HG02571 (cell line): ENCODE results near the gene CCDC110.
"Not testable (repeated sequence)": the region's sequence is repeated elsewhere in the genome, so short reads cannot be mapped to it uniquely, and the experiment has no call there.

Experiments
- ATAC-seq: cut with Tn5 transposase; IDR thresholded peaks from one replicate; pipeline ENCODE4 v1.9.1; 2021; ENCODE audit warnings: mild to moderate bottlenecking, moderate library complexity; ENCODE audit not compliant: unreplicated experiment

CCDC110 gene

DNA sequence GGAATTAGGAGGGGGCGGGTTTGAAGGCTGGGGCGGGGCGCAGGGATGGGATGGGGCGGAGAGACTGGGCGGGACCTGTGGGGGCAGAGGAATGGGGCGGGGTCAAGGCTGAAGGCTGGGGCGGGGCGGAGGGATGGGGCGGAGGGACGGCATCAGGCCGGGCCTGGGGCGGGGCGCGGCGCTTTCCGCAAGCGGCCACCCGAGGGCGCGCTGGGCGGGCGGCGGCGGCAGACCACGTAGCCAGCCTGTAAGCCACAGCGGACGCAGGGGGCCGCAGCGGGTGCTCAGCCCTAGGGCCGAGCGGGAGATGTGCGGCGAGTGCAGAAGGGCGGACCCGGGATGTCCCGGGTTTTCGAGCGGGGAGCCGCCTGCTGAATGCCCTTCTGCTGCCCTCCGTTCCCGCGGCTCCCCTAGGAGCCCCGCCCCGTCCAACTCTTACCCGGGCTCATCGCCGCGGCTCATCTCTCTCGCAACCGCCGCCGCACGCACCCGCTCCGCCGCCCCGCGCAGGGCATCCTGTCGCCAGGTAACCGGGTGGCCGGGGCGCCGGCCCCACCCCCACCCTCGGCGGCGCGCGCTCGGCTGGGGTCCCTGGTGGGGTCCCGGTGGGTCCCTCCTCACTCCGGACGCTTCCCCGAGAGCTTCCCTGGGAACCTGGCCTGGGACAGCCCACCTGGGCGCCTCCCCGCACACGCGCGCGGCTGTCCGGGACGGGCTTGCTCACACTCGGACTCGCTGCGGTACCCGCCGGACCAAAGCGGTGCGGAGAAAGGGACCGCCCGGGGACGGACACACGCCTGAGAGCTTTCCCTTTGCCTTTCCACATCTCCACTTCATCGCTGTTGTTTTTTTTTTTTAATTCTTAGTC lies at the start of gene CCDC110:
Gene CCDC110, minus strand, starts transcription at position 499 of the 868 bp plus-strand sequence. Its CDS starts 50 bp downstream, at position 449.
- ATAC-seq = peak; percentile 91

DNA sequence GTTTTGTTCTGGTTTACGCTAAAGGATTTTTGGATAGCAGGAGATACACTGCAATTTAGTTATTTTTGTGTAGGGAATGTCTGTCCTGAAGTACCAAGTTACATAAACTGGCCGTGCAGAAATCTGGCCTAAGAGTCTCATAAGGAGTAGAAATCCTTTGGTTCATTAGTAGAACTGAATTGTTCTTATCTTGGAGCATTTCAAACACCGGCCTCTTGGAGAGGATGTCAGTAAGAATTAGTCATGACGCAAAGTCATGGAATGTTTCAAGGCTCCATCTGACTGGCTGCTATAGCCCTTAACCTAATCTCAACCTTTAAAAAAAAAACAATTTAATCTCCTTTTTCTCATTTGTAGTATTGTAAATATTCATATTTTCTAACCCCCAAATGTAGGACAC lies 48.6 kb upstream of the CCDC110 start:
- ATAC-seq = no peak

DNA sequence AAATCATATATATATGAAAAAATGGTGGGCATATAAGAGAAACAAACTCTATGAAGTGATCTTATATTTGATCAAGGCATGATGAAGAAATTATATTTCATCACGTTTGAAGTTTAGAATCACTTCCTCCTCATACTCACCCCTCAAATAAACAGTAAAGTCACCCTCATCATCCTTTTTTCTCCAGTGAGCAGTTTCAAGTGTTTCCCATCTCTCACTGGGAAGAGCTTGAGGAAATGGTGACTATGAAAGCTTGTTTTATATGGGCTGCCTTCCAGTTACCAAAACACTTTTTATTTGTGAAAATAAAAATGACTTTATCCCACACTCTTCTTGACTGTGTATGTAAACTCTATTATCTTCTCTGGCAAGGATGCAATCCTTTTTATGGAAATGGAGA lies 47.0 kb upstream of the CCDC110 start:
- ATAC-seq = no peak

DNA sequence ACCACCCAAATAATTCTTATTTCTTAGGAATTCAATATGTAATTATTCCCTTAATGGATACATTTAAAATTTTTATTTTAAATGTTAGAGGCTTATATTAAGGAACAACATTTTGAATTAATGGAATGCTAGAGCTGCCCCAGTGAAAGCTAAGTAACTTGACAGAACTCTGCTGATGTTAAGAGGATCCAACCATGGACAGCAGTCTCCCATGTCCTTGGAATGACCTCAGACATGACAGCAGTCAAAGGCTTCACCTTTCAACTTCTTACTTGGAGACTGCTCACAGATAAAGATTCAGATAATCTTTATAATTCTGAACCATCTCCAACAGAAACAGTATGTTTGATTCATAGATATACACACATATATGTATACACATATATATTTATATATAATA lies 46.5 kb upstream of the CCDC110 start:
- no peak for ATAC-seq

DNA sequence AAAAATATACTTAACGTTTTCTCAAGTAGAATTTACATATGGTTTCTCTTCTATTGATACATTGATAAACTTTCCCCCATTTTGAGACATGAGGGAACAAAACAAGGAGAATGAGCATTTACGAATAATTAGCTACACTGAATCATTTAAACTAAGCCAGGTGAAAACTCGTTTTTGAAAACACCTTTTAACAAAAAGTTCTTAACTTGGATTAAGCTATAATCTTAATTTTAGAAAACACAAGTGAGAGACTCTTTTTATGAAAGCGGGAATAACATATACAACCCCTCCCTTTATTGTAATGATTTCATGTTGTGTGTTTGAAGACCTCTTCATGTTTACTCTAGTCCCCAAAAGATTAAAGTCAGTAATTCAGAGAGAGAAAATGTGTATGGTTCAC lies 43.7 kb upstream of the CCDC110 start:
- no peak for ATAC-seq

DNA sequence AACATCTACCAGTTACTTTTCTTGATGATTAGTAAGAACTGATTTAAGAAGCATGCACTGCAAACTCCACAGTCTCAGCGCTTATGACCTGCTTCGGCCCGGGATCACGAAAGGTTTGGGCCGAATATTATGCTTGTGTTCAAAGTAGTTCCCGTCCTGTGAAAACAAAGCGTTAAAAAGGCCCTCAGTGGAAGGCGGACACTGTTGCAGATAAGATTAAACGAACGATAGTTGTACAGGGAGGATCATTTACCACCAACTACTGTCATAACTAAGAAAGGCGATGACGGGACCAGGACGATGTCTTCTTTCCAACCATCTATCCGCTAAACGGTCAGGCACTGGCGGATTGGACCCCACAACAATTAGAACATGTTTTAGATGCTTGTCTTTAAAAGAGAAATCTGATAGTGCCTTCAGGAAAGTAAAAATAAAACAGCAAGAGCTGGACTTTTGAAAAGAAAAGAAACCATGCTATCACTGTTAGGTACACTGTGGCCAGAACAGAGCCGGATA lies 42.7 kb upstream of the CCDC110 start:
- no peak for ATAC-seq

DNA sequence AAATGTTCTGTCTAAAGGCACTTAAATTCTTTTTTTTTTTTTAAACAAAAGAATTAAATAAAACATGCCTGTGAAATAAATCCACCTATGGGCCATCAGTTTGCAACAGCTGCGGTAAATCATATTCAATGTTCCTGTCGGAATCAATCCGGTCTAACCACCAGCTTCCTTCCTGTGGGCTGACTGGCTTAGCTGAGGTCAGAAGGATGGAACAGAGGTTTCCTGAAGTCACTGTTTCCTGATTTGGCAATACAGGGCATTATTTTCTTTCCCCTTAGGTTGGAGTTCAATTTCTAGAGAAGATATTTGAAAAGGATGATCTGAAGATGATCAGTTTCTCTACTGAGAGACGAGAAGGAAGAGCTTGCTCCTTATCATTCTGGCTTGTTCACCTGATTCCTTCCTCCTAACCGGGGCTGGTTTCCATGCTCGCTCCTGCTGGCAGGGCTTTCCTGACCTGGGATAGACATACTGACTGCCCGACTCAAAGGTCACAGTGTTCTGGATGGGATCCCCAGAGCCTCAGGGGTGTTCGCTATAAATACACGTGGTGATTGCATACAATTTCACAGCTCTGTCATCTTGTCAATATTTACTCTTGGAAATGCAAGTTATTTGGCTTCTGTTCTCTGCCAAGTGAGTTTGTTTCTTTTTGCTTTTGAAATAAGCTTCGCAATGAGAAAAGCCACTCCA lies 42.1 kb upstream of the CCDC110 start:
- no peak for ATAC-seq

DNA sequence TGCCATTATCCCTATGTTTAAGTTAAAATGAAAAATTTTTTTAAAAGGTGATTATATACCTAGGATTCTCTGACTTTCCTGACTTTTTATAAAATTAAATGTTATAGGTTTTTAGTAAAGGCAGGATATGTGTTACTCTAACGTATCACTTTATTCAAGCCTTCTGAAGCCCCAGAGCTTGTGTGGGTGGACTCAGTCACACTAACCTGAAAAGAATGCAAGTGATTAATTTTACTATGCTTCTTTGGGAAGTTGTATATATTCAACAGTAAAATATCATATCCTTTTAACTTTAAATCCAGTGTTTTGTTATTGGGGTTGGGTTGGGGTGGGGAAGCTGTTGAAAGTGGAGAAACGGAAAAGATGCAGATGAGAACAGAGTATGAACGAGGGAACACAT lies 41.0 kb upstream of the CCDC110 start:
- no peak for ATAC-seq

DNA sequence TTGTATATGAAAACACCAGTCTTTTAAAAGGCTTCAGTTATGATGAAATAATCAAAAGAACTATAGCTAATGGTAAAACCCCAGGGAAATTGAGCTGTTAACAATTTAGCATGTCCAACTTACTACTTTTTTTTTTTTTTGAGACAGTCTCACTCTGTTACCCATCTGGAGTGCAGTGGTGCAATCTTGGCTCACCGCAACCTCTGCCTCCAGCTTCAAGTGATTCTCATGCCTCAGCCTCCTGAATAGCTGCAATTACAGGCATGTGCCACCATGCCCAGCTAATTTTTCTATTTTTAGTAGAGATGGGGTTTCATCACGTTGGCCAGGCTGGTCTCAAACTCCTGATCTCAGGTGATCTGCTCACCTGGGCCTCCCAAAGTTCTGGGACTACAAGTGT lies 39.7 kb upstream of the CCDC110 start:
- ATAC-seq = not testable (repeated sequence)

DNA sequence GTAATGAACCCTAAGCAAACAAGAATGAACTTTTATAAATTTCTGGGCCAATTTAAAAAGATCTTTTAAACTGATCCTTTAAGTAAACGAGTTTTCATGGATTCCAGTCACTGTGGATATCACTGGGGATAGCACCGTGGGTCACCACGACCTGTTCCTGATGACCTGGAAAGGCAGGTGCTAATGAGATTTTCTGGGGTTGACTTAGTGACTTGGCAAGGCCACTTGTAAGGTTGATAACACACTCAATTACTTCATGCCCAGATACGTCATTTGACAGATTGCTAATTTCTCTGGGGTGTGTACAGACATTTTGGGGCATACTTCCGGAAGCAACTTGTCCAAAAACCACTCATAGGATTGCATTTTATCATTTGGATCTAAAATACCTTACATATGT lies 39.3 kb upstream of the CCDC110 start:
- ATAC-seq = no peak

DNA sequence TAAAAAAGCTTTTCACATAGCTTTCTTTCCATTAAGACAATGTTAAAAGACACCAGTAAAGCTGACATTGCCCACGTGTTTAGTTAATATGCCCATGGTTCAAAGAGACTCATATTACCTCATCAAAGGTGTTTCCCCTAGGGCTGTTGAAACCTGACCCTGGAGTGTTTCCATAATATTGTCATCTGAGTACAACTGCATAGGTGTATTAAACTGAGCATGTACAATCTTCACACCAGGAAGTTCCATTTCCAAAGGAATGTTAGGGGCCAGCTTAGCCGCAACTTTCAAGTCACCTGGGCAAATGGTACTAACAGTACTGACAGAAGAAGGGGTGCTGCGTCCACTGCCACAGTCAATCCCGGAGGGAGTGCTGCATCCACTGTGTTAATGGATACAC lies 36.6 kb upstream of the CCDC110 start:
- no peak for ATAC-seq

DNA sequence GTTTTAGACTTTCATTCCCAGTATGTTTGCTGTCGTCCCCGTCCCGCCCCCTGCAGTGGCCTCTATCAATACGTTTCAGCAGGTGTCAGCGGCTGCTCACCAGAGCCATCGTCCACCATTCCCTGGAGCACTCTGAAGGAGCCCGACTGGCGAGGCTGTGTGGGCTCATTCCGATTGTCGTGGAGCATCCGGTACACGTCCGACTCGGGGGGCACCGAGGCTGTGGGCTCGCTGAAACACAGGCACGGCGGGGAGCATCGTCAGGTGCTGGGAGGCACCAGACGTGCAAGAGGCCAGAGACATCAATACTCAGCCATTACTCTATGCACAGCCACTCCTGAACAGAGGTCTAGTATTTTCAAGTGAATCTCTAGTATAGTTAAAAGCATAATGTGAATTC lies 34.9 kb upstream of the CCDC110 start:
- ATAC-seq = no peak

DNA sequence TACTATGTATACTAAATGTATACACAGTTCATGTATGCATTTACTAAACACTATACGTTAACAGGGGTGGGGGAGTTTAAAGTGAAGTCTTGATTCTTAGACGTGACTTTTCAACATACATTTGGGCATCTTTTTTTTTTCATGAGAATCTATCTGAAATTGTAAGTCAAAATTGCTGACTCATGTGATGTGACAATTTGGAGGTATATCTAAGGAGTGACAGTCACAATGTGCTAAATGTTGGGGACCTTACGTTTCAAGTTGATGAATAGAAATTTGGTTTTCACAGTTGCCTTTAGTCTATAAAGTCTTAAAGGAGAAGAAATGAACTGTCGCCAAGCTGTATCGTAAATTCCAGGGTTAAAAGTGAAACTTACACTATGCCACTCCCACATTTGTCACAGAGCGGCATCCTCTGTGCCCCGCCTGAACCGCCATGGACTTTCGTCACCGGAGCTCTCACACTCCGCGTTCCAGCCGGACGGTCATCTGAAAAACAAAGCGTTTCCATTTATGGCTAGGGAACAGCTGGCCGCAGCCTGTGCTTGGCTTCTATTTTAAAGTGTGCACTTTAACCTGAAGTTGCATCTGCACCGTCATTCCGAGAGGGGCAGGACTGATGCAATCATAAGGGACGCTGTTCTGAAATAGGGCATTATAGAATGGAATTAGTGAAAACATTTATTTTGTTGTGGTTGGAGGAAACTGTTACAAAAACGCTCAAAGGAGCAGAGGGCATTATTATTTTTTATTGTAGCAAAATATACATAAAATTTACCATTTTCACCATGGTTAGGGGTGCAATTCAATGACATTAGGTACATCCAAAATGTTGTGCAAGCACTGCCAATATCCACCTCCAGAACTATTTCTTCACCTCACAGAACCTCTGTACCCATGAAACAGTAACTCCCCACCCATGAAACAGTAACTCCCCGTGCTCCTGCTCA lies 32.8 kb upstream of the CCDC110 start:
- no peak for ATAC-seq

DNA sequence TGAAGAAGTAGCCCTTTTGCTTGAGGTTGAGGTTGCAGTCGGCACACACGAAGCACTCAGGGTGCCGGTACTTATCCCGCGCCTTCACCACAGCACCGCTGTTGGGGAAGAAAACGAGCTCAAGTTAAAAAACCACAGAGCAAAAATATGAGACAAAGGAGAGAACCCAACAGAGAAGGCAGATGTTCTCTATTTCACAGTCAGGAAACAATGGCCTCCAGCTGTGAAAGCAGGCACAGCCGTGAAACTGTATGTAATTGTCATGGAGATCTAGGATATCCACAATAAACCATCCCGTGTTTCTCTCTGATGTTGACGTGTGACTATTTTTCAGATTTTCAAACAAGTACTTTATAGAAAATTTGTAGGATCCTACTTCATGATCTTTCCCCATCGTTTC lies 30.9 kb upstream of the CCDC110 start:
- no peak for ATAC-seq

DNA sequence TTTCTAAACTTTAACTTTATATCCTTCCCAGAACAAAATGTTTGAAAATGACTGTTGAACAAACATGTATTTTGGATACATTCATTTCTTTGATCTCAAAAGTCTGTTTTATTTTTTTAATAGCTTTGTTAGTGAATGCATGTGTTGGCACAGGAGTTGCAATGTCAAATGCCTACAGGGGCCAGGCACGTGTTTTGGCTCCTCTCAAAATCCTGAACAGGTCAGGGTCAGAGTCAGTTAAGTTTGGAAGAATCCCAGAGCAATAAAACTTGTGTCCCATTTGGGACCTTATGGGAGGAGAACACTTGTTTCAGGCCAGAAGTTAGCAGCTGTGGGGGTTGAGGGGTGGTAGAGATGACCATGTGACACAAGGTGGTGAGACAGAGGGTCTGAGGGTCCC lies 29.0 kb upstream of the CCDC110 start:
- ATAC-seq = no peak

DNA sequence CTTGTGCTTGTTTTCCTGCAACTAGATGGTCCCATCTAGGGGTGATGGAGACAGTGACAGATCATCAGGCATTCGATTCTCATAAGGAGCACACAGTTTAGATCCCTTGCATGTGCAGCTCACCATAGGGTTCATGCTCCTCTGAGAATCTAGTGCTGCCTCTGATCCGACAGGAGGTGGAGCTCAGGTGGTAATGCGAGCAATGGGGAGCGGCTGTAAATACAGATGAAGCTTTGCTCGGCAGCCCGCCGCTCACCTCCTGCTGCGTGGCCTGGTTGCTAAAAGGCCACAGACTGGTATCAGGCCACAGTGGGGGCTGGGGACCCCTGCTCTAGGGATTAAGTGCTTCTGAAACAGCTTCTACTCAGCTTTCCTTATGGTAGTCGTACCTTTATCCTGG lies 28.5 kb upstream of the CCDC110 start:
- no peak for ATAC-seq

DNA sequence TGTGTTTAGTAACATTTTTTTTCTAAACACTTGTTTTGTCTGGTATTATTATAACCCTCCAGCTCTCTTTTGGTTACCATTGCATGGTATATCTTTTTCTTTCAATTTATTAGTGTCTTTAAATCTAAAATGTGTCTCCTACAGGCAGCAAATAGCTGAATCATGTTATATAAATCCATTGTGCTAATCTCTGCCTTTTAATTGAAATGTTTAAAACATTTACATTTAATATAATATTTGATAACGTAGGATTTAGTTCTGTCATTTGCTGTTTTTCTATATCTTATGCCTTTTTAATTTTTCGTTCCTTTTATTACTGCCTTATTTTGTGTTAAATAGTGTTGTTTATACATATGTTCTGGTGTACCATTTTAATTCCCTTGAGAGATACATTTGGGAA lies 17.1 kb upstream of the CCDC110 start:
- no peak for ATAC-seq

DNA sequence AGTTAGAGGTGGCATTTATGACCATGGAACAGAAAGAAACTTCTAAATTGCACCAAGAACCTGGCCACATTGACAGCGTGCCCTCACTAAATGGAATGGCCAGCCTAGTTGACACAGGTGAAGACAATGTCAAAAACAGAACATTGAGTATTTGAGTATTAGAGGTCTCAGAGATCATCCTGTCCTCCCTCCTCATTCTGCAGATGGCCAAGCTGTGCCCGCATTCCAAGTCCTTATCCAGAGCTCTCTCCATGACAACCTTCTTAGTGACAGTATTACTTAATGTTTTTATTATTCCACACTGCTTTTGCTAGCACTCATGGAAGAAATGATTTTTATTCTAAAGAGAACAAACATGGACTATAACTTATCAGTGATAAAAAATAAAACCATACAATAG lies 9.9 kb upstream of the CCDC110 start:
- ATAC-seq = no peak

DNA sequence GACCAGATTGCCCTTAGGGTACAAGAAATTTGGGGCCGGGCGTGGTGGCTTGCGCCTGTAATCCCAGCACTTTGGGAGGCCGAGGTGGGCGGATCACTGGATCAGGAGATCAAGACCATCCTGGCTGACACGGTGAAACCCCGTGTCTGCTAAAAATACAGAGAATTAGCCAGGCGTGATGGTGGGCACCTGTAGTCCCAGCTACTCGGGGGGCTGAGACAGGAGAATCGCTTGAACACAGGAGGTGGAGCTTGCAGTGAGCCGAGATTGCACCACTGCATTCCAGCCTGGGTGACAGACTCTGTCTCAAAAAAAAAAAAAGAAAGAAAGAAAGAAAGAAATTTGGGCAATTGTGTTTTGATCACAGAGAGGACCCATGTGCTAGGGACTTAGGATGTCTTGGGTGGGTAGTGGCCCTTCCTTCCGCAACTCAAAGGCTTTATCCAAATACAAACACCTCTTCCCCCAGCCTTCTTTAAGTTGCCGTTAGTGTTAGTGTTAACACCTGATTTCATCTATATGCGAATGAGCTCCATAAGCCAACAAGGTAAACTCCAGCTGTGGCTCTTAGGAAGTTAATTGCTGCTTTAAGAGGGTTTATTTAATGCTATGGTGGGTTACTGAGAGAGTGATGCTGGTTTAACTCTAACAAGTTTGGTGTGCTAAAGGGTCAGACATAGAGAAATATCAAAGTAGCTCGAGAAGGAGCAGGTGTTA lies 8.6 kb upstream of the CCDC110 start:
- ATAC-seq = peak; percentile 31

DNA sequence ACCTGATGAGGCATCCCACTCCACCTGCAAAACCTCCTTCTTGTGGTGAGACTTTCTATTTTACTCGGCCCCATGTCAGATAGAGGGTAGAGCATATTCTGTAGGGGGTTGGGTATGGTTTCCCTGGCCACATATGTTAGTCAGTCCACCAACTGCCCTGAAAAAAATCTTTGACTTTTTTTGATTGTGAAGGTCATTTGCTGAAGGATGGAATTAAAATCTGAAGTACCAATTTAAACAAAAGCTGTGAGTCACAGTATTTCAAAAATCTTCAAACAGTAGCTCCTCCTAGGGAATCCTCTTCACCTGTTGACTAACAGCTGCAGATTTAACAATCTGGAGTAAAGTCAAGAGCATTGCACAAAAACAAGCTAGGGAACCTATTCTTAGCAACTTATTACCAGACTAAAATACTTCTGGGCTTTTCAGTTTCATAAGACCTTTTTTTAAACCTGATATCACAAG lies 8.0 kb upstream of the CCDC110 start:
- peak; percentile 87 for ATAC-seq
